Right ventricle myocardium inferior (tissue), 1 donor: ENCODE data around the gene CCL4. TPM values are rescaled to one million over a fixed set of nuclear protein-coding genes. Genes with fewer than 3 reads are reported as not detected.
"Not testable (repeated sequence)": the region's sequence is repeated elsewhere in the genome, so short reads cannot be mapped to it uniquely, and the experiment has no call there.

Experiments used
- ATAC-seq: fragments of 200-7000 bp; cut with Tn5 transposase; one replicate; pipeline ENCODE4 v1.9.1; 2020; ENCODE audit warnings: mild to moderate bottlenecking, moderate library complexity
- DNase-seq: peaks from one replicate; pipeline ENCODE4 v3.0.0; 2021; ENCODE audit errors: missing footprints
- intact Hi-C: fragments of 100-400 bp; cut with DNase I; formaldehyde crosslinking; loops from one replicate; pipeline ENCODE4 v1.11.0; 2022
- total RNA-seq: library from RNA; stranded (reverse); fragmentation: NEBNext Ultra II Directional; extraction: Animal tissue kit (Norgen Biotek cat#: 25700); gene quantifications from one replicate; pipeline ENCODE4 v1.2.1, GENCODE V29; 2021
- donor health status: DM: no; HTN: yes; CAD: no; lungs with severe emphysema.

Gene CCL4
- total RNA-seq, 1 donor from 2014 or later = 0.92 TPM

DNA sequence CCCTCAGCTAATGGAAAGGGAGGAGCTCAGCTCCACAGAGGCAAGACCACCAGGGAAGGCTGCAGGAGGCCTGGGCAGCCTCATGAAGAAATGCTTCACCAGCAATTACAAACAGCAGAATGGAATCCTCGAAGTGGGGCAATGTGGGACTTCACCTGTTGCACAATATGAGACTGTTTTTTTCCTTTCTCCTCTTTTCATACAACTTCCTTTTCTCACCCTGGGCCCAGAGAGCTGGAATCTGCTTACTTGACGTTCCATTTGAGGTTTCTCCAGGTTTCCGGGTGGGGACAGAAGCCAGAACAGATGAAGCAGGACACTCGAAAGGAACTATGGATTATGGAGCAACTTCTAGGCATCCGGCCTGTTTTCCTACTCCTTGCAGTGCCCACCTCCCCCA lies 4.6 kb downstream of the CCL4 start:
- ATAC-seq, DNase-seq, intact Hi-C loops: not testable (repeated sequence)

DNA sequence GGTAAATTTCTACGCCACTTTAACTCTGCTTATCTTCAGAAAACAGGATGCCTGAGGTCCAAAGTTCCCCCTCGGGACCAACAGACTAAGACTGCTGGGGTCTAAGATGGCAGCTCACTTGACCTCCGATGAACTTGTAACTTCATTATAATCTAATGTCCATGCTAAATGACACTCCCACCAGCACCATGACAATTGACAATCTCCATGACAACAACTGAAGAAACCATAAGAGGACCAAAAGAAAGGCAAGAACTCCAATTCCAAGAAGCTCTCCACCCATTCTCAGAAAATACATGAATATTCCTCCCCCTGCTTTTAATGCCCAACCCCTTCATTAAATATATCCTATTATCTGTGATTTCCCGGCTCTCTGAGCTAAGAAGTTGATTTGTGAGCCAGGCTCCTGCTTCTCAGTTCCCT lies 7.5 kb downstream of the CCL4 start:
- intact Hi-C loops = no loop called here
- no peak for ATAC-seq
- no peak for DNase-seq

DNA sequence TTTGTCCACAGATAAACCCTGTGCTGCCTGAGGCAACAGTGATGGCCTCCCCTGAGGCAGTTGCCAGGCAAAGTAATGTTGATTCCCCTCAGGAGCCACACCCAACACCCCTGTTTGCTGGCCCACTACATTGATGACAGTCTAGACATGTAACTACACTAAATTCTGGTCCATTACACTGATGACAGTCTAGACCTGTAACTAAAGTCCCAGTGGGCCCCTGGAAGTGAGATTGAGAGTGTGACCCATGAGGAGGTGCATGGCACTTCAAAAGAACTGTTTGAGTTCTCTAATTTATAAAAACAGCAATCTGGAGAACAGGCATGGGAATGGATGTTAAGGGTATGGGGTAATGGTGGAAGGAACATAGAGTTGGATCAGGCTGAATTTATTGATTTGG lies 8.9 kb downstream of the CCL4 start:
- ATAC-seq = no peak
- no peak for DNase-seq
- intact Hi-C loops = no loop called here

- ATAC-seq, intact Hi-C loops, DNase-seq: not testable (repeated sequence)
Observed at GRCh38 chr17:36113131-36113530, 9.5 kb downstream of the CCL4 start.

DNA sequence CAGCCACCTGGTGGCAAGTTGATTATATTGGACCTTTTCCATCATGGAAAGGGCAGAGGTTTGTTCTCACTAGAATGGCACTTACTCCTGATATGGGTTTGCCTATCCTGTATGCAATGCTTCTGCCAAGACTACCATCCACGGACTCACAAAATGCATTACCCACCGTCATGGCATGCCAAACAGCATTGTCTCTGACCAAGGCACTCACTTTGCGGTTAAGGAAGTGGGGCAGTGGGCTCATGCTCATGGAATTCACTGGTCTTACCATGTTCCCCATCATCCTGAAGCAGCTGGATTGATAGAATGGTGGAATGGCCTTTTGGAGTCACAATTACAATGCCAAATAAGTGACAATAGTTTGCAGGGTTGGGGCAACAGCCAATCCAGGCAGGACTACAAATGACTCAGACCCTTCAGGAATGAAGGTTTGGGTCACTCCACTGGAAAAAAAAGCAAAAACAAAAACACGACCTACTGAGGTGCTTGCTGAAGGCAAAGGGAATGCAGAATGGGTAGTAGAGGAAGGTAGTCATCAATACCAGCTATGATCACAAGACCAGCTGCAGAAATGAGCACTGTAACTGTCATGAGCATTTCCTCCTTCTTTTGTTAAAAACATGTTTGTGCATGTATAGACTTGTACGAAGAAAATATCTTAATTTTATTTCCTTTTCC lies 11.5 kb downstream of the CCL4 start:
- intact Hi-C loops, ATAC-seq, DNase-seq: not testable (repeated sequence)

GRCh38 chr17:36115649-36115977 lies 12.0 kb downstream of the CCL4 start:
- intact Hi-C loops, DNase-seq, ATAC-seq: not testable (repeated sequence)

DNA sequence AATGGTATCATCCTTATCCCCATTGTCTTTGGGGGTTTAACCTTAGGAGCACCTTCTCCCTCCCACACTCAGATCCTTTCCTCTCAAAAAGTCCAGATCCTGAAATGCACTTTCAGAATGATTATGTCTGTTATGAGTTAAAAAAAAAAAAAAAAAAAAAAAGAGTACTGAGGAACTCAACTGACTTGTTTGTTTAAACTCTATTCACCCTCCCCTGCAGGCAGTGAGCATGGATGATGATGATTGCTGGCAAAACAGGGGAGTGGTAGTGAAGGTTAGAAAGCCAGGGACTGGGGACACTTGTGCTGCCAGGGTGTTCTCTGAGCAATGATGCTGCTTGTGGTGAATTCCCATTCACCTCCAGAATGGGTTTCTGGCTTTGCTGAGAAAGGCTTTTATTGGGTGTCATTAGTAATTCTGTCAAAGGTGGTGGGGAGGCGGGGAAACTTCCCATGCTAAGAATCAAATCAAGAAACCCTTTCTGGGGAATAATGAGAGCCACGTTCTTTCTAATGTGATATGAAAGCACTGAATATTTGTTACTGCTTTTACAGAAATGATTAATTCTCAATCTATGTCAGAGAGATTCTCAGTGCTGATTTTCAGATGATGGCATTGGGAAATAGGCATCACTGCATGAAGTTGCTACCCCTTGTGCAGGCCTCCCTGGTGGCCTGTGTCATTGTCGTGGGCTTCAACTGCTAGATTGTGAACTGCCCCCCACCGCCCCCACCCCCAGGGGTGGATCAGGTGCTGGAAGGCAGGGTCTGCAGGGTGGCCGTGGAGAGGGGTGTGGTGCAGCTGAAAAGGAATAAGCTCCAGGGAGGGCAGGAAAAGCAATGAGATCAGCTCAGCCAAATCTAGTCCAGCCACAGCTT lies 14.1 kb downstream of the CCL4 start:
- intact Hi-C loops = no loop called here
- no peak for ATAC-seq
- DNase-seq = no peak

GRCh38 chr17:36118477-36119353 lies 15.1 kb downstream of the CCL4 start:
- intact Hi-C loops = no loop called here
- DNase-seq (no peak), ATAC-seq (no peak)

GRCh38 chr17:36120221-36120620 lies 16.6 kb downstream of the CCL4 start:
- ATAC-seq = no peak

GRCh38 chr17:36121099-36121498 lies 17.5 kb downstream of the CCL4 start:
- ATAC-seq, DNase-seq, intact Hi-C loops: not testable (repeated sequence)

More at GRCh38 chr17:36120221-36120620, 16.6 kb downstream of the CCL4 start:
- intact Hi-C loops = no loop called here
- no peak for DNase-seq

DNA sequence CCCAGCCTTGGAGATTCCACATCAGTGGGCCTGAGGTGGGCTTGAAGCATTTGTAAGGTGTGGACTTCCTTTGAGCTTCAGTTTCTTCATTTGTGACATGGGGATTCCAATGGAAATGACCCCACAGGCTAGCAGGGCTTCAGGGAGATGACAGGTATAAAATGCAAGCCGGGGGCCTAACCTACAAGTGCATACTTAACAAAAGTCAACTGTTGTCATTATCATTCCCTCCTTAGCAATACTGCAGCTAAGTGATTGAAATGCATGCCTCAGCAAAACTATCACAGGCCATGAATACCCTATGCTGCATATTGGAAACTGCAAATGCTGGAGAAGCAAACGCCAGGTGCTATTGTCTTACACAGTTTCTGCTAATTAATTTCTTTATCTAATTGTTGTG lies 19.8 kb downstream of the CCL4 start:
- no peak for ATAC-seq
- no peak for DNase-seq
- intact Hi-C loops = no loop called here

- intact Hi-C loops = no loop called here
- DNase-seq (no peak), ATAC-seq (no peak)
Observed at GRCh38 chr17:36124879-36125824, 21.5 kb downstream of the CCL4 start.

DNA sequence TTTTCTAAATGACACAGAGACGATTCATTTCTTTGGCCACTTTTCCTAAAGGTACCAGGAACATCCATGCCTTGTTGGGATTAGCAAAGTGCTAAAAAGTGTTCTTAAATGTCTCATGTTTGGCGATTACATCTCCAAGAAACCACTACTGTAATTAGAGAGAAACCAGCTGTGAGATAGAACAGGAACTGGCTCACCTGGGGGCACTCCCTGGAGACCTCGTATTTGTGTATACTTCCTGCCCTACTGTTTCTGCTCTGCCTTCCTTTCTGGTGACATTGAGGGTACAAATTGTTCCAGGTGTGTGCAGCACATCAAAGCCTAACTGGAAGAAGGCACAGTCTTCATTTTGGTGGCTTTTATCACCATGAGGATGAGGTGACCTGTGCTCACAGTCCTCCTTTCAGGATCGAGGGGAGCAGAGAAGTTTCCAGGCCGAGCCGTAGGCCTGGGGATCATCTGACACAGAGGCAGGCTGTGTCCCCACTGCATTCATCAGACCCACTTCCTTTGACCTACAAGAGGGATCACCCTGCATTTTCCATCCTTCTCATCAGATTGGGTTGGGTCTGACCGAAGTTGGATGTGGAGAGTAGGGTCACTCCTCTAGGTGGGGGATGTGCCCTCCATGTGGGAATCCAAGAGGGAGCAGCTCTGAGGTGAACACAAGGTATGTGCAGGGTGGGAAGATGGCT lies 23.7 kb downstream of the CCL4 start:
- ATAC-seq = no peak
- DNase-seq = no peak
- intact Hi-C loops = no loop called here

DNA sequence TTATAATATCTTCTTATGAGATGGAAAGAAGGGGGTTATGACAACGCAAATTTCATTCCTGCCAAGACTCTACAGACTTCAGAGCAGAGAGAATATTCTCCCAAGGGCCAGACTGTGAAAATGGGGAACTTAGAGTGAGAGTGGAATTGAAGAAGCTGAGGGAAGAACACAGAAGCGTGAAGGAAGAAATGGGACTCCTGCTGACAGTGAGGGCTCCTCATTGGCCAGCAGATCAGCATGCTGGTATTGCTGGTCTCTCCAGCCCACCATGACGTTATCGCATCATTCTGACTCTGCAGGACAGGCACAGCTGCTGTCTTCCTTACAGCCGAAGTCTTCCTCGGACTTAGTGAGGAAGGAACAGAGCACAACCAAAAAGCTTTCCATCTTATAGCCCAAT lies 24.3 kb downstream of the CCL4 start:
- intact Hi-C loops = no loop called here
- DNase-seq = no peak
- no peak for ATAC-seq

- intact Hi-C loops = no loop called here
- ATAC-seq = no peak
- DNase-seq = no peak
Observed at GRCh38 chr17:36128411-36128978, 24.9 kb downstream of the CCL4 start.

DNA sequence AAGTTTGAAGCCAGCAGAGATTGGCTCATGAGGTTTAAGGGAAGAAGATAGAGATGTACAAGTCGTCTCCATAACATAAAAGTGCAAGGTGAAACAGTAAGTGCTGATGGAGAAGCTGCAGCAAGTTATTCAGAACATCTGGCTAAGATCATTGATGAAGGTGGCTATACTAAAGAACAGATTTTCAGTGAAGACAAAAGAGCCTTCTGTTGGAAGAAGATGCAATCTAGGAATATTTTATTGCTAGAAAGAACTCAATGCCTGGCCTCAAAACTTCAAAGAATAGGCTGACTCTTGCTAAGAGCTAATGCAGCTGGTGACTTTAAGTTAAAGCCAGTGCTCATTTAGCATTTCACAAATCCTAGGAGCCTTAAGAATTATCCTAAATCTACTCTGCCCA lies 26.0 kb downstream of the CCL4 start:
- ATAC-seq (no peak), DNase-seq (no peak)
- intact Hi-C loops = no loop called here

- intact Hi-C loops = no loop called here
- no peak for ATAC-seq
- DNase-seq = no peak
Observed at GRCh38 chr17:36130346-36130745, 26.7 kb downstream of the CCL4 start.
